SIG-M5 treated with dmso at 0.1 percent for 504 hours (cell line): Measurements from ENCODE around the gene ALDH1L1.
A peak's percentile ranks its signal among the peaks of the same experiment; 100 is the strongest.
"Not testable (repeated sequence)": the region's sequence is repeated elsewhere in the genome, so short reads cannot be mapped to it uniquely, and the experiment has no call there.

Experiments
- DNase-seq: peaks from one replicate; lab custom pipeline; 2025; ENCODE audit not compliant: unreplicated experiment; lab: John Stamatoyannopoulos, UW

Gene ALDH1L1

GRCh38 chr3:126083913-126084767 is 96.2 kb downstream of the ALDH1L1 start, which contains the start of gene SLC41A3:
TSS of gene SLC41A3 (minus strand) at chr3:126084124. CDS start at chr3:126068219, 15,905 bp downstream.
- DNase-seq, result peak; percentile 85

- peak; percentile 36 for DNase-seq
These were observed 96.9 kb downstream of the ALDH1L1 start for GRCh38 chr3:126083511-126083912.

- DNase-seq, result no peak
These were observed 97.3 kb downstream of the ALDH1L1 start for GRCh38 chr3:126083138-126083445.

- DNase-seq, result no peak
These were observed 97.8 kb downstream of the ALDH1L1 start for GRCh38 chr3:126082362-126083137.

- DNase-seq, result peak; percentile 32
These were observed 98.6 kb downstream of the ALDH1L1 start for GRCh38 chr3:126081618-126082361.

GRCh38 chr3:126080970-126081369 is 99.4 kb downstream of the ALDH1L1 start:
- no peak for DNase-seq

GRCh38 chr3:126078866-126079265 is 101.5 kb downstream of the ALDH1L1 start:
- DNase-seq, result no peak

- DNase-seq, result no peak
These were observed 102.6 kb downstream of the ALDH1L1 start for GRCh38 chr3:126077754-126078153.

GRCh38 chr3:126076140-126076539 is 104.2 kb downstream of the ALDH1L1 start:
- no peak for DNase-seq

GRCh38 chr3:126070146-126070545 is 110.2 kb downstream of the ALDH1L1 start:
- no peak for DNase-seq

- DNase-seq, result no peak
These were observed 112.4 kb downstream of the ALDH1L1 start for GRCh38 chr3:126067959-126068358.

- DNase-seq, result not testable (repeated sequence)
These were observed 113.7 kb downstream of the ALDH1L1 start for GRCh38 chr3:126066676-126067075.

- DNase-seq, result no peak
These were observed 114.5 kb downstream of the ALDH1L1 start for GRCh38 chr3:126065876-126066275.

- peak; percentile 7 for DNase-seq
These were observed 115.6 kb downstream of the ALDH1L1 start for GRCh38 chr3:126064627-126065258.

GRCh38 chr3:126063358-126063965 is 116.9 kb downstream of the ALDH1L1 start:
- DNase-seq, result no peak

- no peak for DNase-seq
These were observed 118.9 kb downstream of the ALDH1L1 start for GRCh38 chr3:126061301-126062032.

GRCh38 chr3:126060613-126061145 is 119.7 kb downstream of the ALDH1L1 start:
- DNase-seq, result no peak

- DNase-seq, result no peak
These were observed 121.7 kb downstream of the ALDH1L1 start for GRCh38 chr3:126058666-126059065.

- no peak for DNase-seq
These were observed 122.5 kb downstream of the ALDH1L1 start for GRCh38 chr3:126057936-126058335.

- no peak for DNase-seq
These were observed 122.9 kb downstream of the ALDH1L1 start for GRCh38 chr3:126057501-126057819.
